ENCODE measurements around the gene MRPL24. TPM values are rescaled to one million over a fixed set of nuclear protein-coding genes. Genes with fewer than 3 reads are reported as not detected.

Gene MRPL24
- total and polyA plus RNA-seq, 9 of the 15 experiments (the other 6 are each of a cell fraction or from before 2014, with no cell fraction given) = 74.3 to 267 (median 113) TPM

DNA sequence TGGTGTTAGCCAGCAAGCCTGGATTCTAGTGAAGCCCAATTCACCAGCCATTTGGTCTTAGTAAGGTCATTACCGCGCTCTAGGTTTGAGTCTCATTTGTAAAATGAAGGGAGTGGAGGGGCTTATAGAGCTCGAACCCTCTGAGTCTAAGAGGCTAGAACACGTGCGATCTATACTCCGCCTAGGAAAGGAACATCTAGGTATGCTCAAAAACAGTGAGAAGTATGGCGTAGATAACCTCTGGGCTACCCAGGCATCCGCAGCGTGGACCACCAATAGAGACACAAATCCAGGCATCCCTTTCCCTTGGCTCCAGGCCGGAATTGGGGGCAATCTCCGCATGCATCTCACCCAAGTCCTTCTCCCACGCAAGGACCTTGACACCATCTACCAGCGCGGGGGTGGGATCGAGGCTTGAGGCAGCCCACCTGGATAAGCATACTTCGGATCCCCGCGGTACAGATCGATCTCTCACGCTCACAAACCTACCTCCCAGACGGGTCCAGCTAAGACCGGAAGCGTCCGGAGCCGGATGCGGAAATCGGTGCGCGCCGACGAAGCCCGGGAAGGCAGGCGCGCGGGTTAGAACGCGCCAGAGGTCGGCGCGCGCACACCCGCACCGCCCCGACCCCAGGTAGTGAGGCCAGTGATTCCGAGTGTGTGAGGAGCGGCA lies 12.8 kb downstream of the MRPL24 start, which contains the start of gene METTL25B (continued):
- TF ChIP-seq, protein P1, sequence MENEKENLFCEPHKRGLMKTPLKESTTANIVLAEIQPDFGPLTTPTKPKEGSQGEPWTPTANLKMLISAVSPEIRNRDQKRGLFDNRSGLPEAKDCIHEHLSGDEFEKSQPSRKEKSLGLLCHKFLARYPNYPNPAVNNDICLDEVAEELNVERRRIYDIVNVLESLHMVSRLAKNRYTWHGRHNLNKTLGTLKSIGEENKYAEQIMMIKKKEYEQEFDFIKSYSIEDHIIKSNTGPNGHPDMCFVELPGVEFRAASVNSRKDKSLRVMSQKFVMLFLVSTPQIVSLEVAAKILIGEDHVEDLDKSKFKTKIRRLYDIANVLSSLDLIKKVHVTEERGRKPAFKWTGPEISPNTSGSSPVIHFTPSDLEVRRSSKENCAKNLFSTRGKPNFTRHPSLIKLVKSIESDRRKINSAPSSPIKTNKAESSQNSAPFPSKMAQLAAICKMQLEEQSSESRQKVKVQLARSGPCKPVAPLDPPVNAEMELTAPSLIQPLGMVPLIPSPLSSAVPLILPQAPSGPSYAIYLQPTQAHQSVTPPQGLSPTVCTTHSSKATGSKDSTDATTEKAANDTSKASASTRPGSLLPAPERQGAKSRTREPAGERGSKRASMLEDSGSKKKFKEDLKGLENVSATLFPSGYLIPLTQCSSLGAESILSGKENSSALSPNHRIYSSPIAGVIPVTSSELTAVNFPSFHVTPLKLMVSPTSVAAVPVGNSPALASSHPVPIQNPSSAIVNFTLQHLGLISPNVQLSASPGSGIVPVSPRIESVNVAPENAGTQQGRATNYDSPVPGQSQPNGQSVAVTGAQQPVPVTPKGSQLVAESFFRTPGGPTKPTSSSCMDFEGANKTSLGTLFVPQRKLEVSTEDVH (IDR thresholded peaks at IDR 0.05; ENCODE audit: low read depth, partially characterized antibody) = peak; percentile 52
- TF ChIP-seq, protein P2, sequence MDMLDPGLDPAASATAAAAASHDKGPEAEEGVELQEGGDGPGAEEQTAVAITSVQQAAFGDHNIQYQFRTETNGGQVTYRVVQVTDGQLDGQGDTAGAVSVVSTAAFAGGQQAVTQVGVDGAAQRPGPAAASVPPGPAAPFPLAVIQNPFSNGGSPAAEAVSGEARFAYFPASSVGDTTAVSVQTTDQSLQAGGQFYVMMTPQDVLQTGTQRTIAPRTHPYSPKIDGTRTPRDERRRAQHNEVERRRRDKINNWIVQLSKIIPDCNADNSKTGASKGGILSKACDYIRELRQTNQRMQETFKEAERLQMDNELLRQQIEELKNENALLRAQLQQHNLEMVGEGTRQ (CRISPR knock-in tag; IDR thresholded peaks at IDR 0.05) = no peak
- TF ChIP-seq, protein P3, sequence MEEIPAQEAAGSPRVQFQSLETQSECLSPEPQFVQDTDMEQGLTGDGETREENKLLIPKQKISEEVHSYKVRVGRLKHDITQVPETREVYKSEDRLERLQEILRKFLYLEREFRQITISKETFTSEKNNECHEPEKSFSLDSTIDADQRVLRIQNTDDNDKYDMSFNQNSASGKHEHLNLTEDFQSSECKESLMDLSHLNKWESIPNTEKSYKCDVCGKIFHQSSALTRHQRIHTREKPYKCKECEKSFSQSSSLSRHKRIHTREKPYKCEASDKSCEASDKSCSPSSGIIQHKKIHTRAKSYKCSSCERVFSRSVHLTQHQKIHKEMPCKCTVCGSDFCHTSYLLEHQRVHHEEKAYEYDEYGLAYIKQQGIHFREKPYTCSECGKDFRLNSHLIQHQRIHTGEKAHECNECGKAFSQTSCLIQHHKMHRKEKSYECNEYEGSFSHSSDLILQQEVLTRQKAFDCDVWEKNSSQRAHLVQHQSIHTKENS (CRISPR knock-in tag; IDR thresholded peaks at IDR 0.05) = no peak
- TF ChIP-seq, protein P4, sequence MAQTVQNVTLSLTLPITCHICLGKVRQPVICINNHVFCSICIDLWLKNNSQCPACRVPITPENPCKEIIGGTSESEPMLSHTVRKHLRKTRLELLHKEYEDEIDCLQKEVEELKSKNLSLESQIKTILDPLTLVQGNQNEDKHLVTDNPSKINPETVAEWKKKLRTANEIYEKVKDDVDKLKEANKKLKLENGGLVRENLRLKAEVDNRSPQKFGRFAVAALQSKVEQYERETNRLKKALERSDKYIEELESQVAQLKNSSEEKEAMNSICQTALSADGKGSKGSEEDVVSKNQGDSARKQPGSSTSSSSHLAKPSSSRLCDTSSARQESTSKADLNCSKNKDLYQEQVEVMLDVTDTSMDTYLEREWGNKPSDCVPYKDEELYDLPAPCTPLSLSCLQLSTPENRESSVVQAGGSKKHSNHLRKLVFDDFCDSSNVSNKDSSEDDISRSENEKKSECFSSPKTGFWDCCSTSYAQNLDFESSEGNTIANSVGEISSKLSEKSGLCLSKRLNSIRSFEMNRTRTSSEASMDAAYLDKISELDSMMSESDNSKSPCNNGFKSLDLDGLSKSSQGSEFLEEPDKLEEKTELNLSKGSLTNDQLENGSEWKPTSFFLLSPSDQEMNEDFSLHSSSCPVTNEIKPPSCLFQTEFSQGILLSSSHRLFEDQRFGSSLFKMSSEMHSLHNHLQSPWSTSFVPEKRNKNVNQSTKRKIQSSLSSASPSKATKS (CRISPR knock-in tag; IDR thresholded peaks at IDR 0.05) = no peak
- TF ChIP-seq, protein P5, sequence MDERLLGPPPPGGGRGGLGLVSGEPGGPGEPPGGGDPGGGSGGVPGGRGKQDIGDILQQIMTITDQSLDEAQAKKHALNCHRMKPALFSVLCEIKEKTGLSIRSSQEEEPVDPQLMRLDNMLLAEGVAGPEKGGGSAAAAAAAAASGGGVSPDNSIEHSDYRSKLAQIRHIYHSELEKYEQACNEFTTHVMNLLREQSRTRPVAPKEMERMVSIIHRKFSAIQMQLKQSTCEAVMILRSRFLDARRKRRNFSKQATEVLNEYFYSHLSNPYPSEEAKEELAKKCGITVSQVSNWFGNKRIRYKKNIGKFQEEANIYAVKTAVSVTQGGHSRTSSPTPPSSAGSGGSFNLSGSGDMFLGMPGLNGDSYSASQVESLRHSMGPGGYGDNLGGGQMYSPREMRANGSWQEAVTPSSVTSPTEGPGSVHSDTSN (CRISPR knock-in tag; IDR thresholded peaks at IDR 0.05; ENCODE audit: low read depth) = no peak
- TF ChIP-seq, protein P5 (tag; conservative IDR thresholded peaks at IDR 0.05; ENCODE audit: low read depth) = no peak
- no peak for TF ChIP-seq DMBX1 (CRISPR knock-in tag; IDR thresholded peaks at IDR 0.05; ENCODE audit: borderline replicate concordance)
- no peak for TF ChIP-seq ZNF384 (IDR thresholded peaks at IDR 0.05; ENCODE audit: low read depth, low read length)
- TF ChIP-seq STAT5B (CRISPR knock-in tag; IDR thresholded peaks at IDR 0.05) = no peak
- TF ChIP-seq NFATC3 (IDR thresholded peaks at IDR 0.05) = no peak
- TF ChIP-seq, protein P6, sequence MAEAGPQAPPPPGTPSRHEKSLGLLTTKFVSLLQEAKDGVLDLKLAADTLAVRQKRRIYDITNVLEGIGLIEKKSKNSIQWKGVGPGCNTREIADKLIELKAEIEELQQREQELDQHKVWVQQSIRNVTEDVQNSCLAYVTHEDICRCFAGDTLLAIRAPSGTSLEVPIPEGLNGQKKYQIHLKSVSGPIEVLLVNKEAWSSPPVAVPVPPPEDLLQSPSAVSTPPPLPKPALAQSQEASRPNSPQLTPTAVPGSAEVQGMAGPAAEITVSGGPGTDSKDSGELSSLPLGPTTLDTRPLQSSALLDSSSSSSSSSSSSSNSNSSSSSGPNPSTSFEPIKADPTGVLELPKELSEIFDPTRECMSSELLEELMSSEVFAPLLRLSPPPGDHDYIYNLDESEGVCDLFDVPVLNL (CRISPR knock-in tag; IDR thresholded peaks at IDR 0.05; ENCODE audit: low read depth) = no peak
- no peak for TF ChIP-seq KLF16 (IDR thresholded peaks at IDR 0.05)
- TF ChIP-seq CREM (IDR thresholded peaks at IDR 0.05; ENCODE audit: low read depth) = peak; percentile 89
- no peak for TF ChIP-seq PTTG1 (tag; IDR thresholded peaks at IDR 0.05; ENCODE audit: low read depth)
- TF ChIP-seq, protein P7, sequence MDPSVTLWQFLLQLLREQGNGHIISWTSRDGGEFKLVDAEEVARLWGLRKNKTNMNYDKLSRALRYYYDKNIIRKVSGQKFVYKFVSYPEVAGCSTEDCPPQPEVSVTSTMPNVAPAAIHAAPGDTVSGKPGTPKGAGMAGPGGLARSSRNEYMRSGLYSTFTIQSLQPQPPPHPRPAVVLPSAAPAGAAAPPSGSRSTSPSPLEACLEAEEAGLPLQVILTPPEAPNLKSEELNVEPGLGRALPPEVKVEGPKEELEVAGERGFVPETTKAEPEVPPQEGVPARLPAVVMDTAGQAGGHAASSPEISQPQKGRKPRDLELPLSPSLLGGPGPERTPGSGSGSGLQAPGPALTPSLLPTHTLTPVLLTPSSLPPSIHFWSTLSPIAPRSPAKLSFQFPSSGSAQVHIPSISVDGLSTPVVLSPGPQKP (CRISPR knock-in tag; IDR thresholded peaks at IDR 0.05) = no peak
